Measurements from ENCODE around the gene VEPH1. TPM values are rescaled to one million over a fixed set of nuclear protein-coding genes. Genes with fewer than 3 reads are reported as not detected.

The VEPH1 gene
- total RNA-seq, 1 experiment from 2014 or later, result 27.3 TPM

GRCh38 chr3:157347577-157348303 lies 155.5 kb downstream of the VEPH1 start:
- Histone ChIP-seq H3K27ac (ENCODE audit: low read length) (no peak overlapping the region), H3K4me1 (ENCODE audit: insufficient read depth, low read length) (no peaks in the 10 kb centered on the region), H3K27me3 (ENCODE audit: low read length) (no peaks in the 10 kb centered on the region), H4K20me1 (ENCODE audit: low read length) (no peaks in the 10 kb centered on the region), H2AFZ (ENCODE audit: low read length) (no peak overlapping the region), H3K4me2 (ENCODE audit: low read length) (no peak overlapping the region), H3K9me3 (ENCODE audit: low read length) (no peaks in the 10 kb centered on the region), H3F3A (ENCODE audit: low read length, unreplicated experiment) (no peaks in the 10 kb centered on the region), H3K9ac (ENCODE audit: low read length) (no peak overlapping the region), H3K4me3 (ENCODE audit: low read length) (no peak overlapping the region), H3K9me2 (replicated peaks; ENCODE audit: low read length) (no peaks in the 10 kb centered on the region), H3K36me3 (ENCODE audit: low read depth, low read length) (no peaks in the 10 kb centered on the region), H3K79me2 (ENCODE audit: low read length) (no peaks in the 10 kb centered on the region)
- TF ChIP-seq EZH2 (IDR thresholded peaks at IDR 0.05; ENCODE audit: low read length, unreplicated experiment), result no peak
- TF ChIP-seq, protein P1, sequence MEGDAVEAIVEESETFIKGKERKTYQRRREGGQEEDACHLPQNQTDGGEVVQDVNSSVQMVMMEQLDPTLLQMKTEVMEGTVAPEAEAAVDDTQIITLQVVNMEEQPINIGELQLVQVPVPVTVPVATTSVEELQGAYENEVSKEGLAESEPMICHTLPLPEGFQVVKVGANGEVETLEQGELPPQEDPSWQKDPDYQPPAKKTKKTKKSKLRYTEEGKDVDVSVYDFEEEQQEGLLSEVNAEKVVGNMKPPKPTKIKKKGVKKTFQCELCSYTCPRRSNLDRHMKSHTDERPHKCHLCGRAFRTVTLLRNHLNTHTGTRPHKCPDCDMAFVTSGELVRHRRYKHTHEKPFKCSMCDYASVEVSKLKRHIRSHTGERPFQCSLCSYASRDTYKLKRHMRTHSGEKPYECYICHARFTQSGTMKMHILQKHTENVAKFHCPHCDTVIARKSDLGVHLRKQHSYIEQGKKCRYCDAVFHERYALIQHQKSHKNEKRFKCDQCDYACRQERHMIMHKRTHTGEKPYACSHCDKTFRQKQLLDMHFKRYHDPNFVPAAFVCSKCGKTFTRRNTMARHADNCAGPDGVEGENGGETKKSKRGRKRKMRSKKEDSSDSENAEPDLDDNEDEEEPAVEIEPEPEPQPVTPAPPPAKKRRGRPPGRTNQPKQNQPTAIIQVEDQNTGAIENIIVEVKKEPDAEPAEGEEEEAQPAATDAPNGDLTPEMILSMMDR (conservative IDR thresholded peaks at IDR 0.05; ENCODE audit: low read depth, low read length), result peak; percentile 56
- intact Hi-C loops (cut with micrococcal nuclease), result no loop called here
- DNase-seq (no peak), ATAC-seq (no peak)
- no TSS peak for BruUV-seq (replicated peaks)
- ChIA-PET CTCF (no interaction called here), POLR2A (ENCODE audit: unreplicated experiment) (no interaction called here)

GRCh38 chr3:157336252-157337009 lies 166.8 kb downstream of the VEPH1 start:
- no peak overlapping the region; the same call in 1 of the 2 replicates for H3K9ac ChIP-seq (ENCODE audit: low read length)
- H3K4me2 ChIP-seq (ENCODE audit: low read length), result peak overlapping the region; percentile 60
- intact Hi-C loops (cut with micrococcal nuclease), result loop anchor here (1.0 to 2.0 kb wide), 3 partner anchors 24 to 100 kb away; partner anchors contain the start of gene PTX3
- TSS peak; percentile 64 for BruUV-seq (replicated peaks)
- no peaks in the 10 kb centered on the region for H3K36me3 ChIP-seq (ENCODE audit: low read depth, low read length)
- ChIA-PET POLR2A (ENCODE audit: unreplicated experiment) (interaction anchor here (0.7 kb wide), 1 partner anchor 24 kb away, joined by 5 read pairs; no protein-coding TSS in a partner anchor), CTCF (no interaction called here)
- peaks cover 4% of the 10 kb centered on the region for H3F3A ChIP-seq (ENCODE audit: low read length, unreplicated experiment)
- no peaks in the 10 kb centered on the region for H3K27me3 ChIP-seq (ENCODE audit: low read length)
- no peaks in the 10 kb centered on the region for H4K20me1 ChIP-seq (ENCODE audit: low read length)
- DNase-seq, result peak; percentile 89
- TF ChIP-seq EZH2 (IDR thresholded peaks at IDR 0.05; ENCODE audit: low read length, unreplicated experiment) (no peak), EZH2phosphoT487 (IDR thresholded peaks at IDR 0.05; ENCODE audit: borderline replicate concordance, low read length) (no peak)
- TF ChIP-seq, protein P1 (conservative IDR thresholded peaks at IDR 0.05; ENCODE audit: low read depth, low read length), result no peak
- peak; percentile 66 for ATAC-seq
- peak overlapping the region; percentile 72 for H3K27ac ChIP-seq (ENCODE audit: low read length)
- H2AFZ ChIP-seq (ENCODE audit: low read length), result no peak overlapping the region
- H3K9me3 ChIP-seq (ENCODE audit: low read length), result no peaks in the 10 kb centered on the region
- H3K9me2 ChIP-seq (replicated peaks; ENCODE audit: low read length), result no peaks in the 10 kb centered on the region
- peaks cover 40% of the 10 kb centered on the region for H3K4me1 ChIP-seq (ENCODE audit: insufficient read depth, low read length)
- no peaks in the 10 kb centered on the region for H3K79me2 ChIP-seq (ENCODE audit: low read length)
- H3K4me3 ChIP-seq (ENCODE audit: low read length), result peak overlapping the region; percentile 6; the same call in 1 of the 2 replicates

Measured in PC-3 (cell line).